Activated CD4-positive, alpha-beta T cell treated with anti-CD3 and anti-CD28 coated beads, Interleukin-2, amount 10 ng/mL, durations not matched to agents 24 days and 14 days (primary cell): ENCODE data around the gene SUGCT. TPM values are rescaled to one million over a fixed set of nuclear protein-coding genes. Genes with fewer than 3 reads are reported as not detected.

Experiments
- DNase-seq: peaks from one replicate; pipeline ENCODE4 v3.0.0; 2022
- H3K27ac Mint-ChIP-seq: one replicate; pipeline ENCODE4 v1.8.0; 2022; ENCODE audit warnings: mild to moderate bottlenecking, mixed read lengths
- H3K27me3 Mint-ChIP-seq: one replicate; pipeline ENCODE4 v1.8.0; 2022; ENCODE audit warnings: mixed read lengths
- H3K36me3 Mint-ChIP-seq: one replicate; pipeline ENCODE4 v1.8.0; 2022; ENCODE audit warnings: low read depth, mild to moderate bottlenecking, mixed read lengths
- H3K4me1 Mint-ChIP-seq: one replicate; pipeline ENCODE4 v1.8.0; 2021; ENCODE audit warnings: mixed read lengths
- H3K4me3 Mint-ChIP-seq: one replicate; pipeline ENCODE4 v1.8.0; 2022; ENCODE audit warnings: mild to moderate bottlenecking, moderate library complexity, mixed read lengths
- H3K9me3 Mint-ChIP-seq: one replicate; pipeline ENCODE4 v1.8.0; 2021; ENCODE audit warnings: mixed read lengths
- intact Hi-C: fragments of 100-400 bp; cut with micrococcal nuclease; formaldehyde crosslinking; loops from one replicate; pipeline ENCODE4 v1.15.1; 2023
- total RNA-seq: library from RNA; stranded (reverse); gene quantifications from 2 replicates; pipeline ENCODE4 v1.2.3, GENCODE V29; 2022

SUGCT gene
- total RNA-seq, 1 donor from 2014 or later, result 0.91 TPM

DNA sequence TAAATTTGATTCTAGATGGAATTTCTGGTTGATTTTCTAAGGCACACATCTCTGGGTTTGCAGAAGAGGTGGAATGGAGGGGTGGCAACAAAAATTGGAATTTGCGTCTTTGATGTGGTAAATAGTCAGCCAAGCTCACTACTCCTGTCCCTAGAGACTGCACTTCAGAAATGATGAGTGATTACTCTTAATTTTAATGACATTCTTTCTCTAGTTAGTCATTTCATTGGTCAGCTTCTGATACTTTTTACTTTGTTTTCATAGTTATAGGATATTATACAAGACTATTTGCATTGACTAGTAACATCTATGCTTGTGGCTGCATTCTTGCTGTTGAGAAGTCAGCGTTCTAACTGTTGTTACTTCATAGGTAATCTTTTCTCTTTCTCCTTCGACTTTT, 658.3 kb downstream of the SUGCT start:
- Mint-ChIP-seq H3K27ac (no peak overlapping the region), H3K36me3 (no peaks in the 10 kb centered on the region), H3K4me1 (no peaks in the 10 kb centered on the region), H3K27me3 (no peaks in the 10 kb centered on the region), H3K9me3 (no peaks in the 10 kb centered on the region), H3K4me3 (no peak overlapping the region)
- intact Hi-C loops, result no loop called here
- no peak for DNase-seq

DNA sequence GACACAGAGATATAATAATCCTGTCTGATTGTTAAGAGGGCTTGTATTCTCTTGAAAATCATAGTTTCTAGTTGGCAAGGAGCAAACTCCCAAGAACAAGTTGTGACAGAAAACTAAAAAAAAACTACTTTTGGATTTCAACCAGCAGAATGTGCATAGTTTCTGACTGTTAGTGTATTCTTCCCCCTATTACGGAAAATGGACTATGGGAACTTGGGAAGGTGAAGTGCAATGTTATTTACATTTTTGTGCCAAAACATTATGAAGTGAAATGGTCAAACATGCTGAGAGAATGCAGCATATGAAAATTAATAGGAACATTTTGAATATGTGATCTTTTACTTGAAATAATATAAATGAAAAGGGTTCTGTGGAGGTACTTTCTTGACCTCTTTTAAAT, 660.8 kb downstream of the SUGCT start:
- no peak for DNase-seq
- Mint-ChIP-seq H3K27ac (no peak overlapping the region), H3K27me3 (no peaks in the 10 kb centered on the region), H3K9me3 (no peaks in the 10 kb centered on the region), H3K36me3 (no peaks in the 10 kb centered on the region), H3K4me3 (no peak overlapping the region), H3K4me1 (no peaks in the 10 kb centered on the region)
- intact Hi-C loops, result no loop called here

DNA sequence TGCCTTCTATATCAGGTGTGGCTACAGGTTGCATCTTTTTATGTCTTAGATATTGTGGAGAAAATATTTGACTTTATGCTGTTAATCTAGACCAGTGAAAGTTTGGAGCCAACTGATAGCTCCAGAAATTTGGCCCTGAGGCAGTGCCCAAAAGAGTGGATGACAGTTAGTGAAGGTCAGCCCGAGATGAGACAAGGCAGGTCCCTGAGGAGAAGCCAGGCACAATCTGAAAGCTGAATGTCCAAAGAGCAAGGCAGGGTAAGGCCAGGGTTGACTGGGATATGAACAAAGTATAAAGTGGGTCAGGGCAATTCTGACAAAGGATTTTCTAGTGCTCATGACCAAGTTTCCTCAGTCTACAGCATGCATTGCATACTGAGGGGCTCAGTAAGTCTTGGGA, 661.9 kb downstream of the SUGCT start:
- intact Hi-C loops, result no loop called here
- Mint-ChIP-seq H3K9me3 (no peaks in the 10 kb centered on the region), H3K4me1 (no peaks in the 10 kb centered on the region), H3K27ac (no peak overlapping the region), H3K4me3 (no peak overlapping the region), H3K27me3 (no peaks in the 10 kb centered on the region), H3K36me3 (no peaks in the 10 kb centered on the region)
- no peak for DNase-seq

DNA sequence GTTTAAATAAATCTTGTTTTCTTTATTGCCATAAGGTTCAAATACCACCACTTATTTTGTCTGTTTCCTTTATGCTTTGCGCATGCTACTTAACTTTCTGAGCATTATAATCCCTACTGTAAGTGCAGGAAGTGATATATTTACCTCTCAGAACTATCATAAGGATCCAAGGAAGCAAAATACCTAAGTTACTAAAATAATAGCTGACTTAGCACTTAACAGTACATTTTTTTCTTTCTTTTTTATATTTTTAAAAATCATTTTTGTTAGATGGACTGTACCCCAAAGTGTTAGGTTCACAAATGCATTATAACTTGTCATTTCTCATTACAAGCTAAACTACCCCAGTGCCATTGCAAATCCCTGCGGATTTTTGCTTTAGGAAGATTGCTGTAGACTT, 663.8 kb downstream of the SUGCT start:
- no peaks in the 10 kb centered on the region for H3K27me3 Mint-ChIP-seq
- intact Hi-C loops, result no loop called here
- H3K27ac Mint-ChIP-seq, result no peak overlapping the region
- no peak overlapping the region for H3K4me3 Mint-ChIP-seq
- H3K36me3 Mint-ChIP-seq, result no peaks in the 10 kb centered on the region
- DNase-seq, result no peak
- H3K9me3 Mint-ChIP-seq, result no peaks in the 10 kb centered on the region
- no peaks in the 10 kb centered on the region for H3K4me1 Mint-ChIP-seq

DNA sequence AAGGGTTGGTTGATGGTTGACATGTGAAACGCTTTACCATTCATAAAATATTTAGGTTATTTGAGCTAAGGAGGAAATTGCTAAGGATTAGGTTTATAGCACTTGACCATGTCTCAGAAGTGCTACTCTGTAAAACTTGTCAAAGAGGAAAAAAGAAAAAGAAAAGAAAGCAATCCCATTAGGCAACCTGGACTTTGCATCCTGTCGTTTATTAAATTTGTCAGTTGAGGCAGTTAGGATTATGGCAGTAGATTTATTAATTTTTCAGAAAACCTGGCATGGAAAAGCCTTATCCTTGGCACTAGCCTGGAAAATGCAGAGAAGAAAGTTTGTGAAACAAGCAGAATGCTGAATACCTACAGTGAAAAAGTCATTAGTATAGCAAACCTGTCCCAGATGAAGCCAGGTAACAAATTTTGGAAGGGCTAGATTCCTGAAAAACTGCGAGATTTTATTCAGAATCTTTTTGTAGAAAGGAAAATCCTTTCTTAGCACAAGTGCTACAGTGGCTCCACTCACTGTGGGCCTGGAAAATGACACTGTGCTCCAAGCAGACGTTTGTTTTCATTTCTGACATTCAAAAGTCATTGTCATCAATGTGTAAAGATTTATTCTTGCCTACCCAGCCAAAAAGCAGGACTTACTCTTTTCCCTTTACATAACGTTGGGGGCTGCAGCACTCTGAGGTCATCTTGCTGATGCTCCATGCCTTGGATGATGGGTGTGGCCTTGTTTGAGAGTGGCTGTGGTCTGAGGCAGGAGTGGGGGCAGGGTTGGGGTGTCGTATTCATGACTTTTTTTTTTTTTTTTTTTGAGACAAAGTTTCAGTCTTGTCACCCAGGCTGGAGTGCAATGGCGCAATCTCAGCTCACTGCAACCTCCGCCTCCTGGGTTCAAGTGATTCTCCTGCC, 664.9 kb downstream of the SUGCT start:
- H3K27me3 Mint-ChIP-seq, result no peaks in the 10 kb centered on the region
- no peak overlapping the region for H3K27ac Mint-ChIP-seq
- H3K9me3 Mint-ChIP-seq, result no peaks in the 10 kb centered on the region
- intact Hi-C loops, result no loop called here
- H3K4me3 Mint-ChIP-seq, result no peak overlapping the region
- no peak for DNase-seq
- H3K36me3 Mint-ChIP-seq, result no peaks in the 10 kb centered on the region
- H3K4me1 Mint-ChIP-seq, result no peaks in the 10 kb centered on the region

DNA sequence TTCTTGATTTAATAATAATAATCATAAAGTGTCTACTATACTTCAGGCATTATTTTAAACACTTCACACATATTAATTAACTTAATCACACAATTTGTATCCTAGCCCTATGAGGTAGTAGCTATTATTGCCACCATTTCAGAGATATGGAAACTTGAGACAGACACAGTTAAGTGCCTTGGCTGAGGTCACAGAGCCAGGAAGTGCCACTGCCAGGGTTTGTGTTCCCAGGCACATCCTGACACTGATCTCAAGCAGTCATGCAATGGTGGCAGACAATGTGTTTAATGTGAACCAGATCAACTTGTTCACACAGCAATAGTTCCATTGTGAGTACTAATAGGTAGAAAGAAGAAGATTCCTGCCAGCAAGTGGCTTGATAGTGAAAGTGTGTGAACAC, 666.0 kb downstream of the SUGCT start:
- Mint-ChIP-seq H3K27ac (no peak overlapping the region), H3K9me3 (no peaks in the 10 kb centered on the region), H3K4me3 (no peak overlapping the region), H3K27me3 (no peaks in the 10 kb centered on the region), H3K4me1 (no peaks in the 10 kb centered on the region), H3K36me3 (no peaks in the 10 kb centered on the region)
- DNase-seq, result no peak
- intact Hi-C loops, result no loop called here

DNA sequence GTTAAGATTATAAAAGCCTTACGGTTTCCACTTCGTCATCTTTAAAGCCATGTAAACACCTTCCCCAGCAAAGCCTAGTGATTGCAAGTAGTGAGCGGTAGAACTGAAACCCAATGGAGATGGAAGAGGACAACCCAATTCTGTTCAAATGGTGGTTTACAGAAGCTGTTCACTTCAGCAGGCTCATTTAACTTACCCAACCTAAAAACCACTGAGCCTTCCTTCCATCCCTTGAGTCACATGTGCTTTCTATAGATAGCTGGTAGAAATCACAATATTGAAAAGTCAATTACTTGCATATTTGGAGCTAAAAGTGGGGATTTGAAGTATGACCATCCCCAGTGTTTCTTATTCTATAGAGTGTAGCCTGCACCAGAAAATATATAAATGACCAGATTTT, 667.7 kb downstream of the SUGCT start:
- H3K27ac Mint-ChIP-seq, result no peak overlapping the region

DNA sequence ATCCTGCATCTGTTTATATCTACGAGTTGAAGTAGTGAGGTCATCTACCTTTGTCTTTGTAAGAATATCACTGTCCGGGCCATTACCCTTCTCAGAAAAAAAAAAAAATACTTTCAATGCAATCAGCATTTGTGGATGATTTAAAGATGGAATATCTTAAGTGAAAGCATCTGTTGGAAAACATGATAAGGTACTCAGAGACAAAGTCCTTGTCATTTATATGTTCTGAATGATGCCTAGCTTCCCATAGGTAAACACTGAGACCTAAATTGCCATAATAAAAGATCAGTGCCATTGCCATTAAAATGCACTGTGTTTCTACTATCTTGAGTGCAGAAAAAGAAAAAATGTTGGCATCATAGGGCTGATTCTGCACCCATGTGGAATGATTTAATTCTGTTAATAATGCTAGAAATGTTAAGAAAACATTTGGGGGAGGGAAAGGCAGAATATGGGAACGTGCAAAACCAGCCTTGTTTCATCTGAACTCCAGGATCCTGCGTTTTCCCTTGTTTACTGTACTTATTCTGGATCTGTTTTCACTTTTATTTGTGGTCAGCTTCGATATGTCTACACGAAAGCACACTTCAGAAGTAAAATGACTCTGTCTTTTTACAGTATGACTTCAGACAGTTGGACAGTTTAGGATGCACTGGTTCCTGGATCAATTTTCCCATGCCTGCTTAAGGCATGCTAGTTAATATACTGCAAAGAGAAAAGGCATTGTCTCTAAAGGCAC, 669.8 kb downstream of the SUGCT start:
- no peaks in the 10 kb centered on the region for H3K36me3 Mint-ChIP-seq
- DNase-seq, result no peak
- no peak overlapping the region for H3K4me3 Mint-ChIP-seq
- intact Hi-C loops, result no loop called here
- no peaks in the 10 kb centered on the region for H3K27me3 Mint-ChIP-seq
- no peaks in the 10 kb centered on the region for H3K4me1 Mint-ChIP-seq
- no peaks in the 10 kb centered on the region for H3K9me3 Mint-ChIP-seq
- H3K27ac Mint-ChIP-seq, result no peak overlapping the region

More for the DNA sequence above, 667.7 kb downstream of the SUGCT start:
- Mint-ChIP-seq H3K36me3 (no peaks in the 10 kb centered on the region), H3K4me1 (no peaks in the 10 kb centered on the region), H3K9me3 (no peaks in the 10 kb centered on the region), H3K4me3 (no peak overlapping the region), H3K27me3 (no peaks in the 10 kb centered on the region)
- intact Hi-C loops, result no loop called here
- DNase-seq, result no peak

DNA sequence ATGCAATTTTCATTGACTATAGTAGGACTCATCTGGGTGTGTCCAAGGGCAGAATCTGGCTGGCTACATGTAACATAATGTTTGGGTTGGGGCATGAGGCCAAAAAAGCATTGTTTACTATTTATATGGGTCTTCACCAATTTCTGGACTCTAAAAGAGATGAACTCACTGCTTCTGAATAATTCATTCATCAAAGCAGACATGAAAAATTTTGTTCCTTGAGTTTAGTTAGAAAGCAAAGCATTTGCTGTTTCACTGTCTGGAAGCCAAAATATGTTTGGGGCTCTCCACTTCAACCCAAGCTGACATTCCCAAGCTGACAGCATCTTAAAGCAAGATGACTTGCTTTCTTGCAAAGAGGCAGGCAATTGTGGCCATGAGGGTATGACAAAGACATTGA, 670.6 kb downstream of the SUGCT start:
- no peak overlapping the region for H3K4me3 Mint-ChIP-seq
- H3K27ac Mint-ChIP-seq, result no peak overlapping the region
- H3K36me3 Mint-ChIP-seq, result no peaks in the 10 kb centered on the region
- H3K4me1 Mint-ChIP-seq, result no peaks in the 10 kb centered on the region
- DNase-seq, result no peak
- H3K27me3 Mint-ChIP-seq, result no peaks in the 10 kb centered on the region
- intact Hi-C loops, result no loop called here
- no peaks in the 10 kb centered on the region for H3K9me3 Mint-ChIP-seq

DNA sequence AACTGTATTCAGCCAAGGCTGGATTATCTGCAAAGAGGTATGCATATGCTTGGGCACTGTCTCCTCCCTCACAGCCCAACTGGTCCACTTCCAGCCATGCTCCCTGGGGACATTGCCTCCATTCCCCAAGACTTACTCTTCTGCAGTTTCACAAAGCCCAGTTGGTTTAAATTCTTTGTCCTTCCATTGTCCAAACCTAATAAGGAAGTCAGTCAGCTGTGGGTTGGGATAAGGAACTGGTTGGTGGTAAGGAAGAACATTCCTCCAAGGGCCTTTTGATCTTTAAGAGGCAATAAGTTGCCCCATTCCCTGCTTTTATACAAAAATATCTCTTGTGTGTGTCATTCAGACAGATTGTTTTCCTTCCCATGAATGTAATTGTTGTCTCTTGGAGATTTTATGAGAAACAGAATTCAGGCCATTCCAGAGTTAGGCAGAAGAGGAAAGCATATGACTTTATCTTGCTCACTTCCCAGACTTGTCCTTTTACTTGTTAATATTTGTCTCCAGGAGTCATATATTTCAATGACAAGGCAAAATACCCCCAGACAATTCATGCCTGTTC, 673.7 kb downstream of the SUGCT start:
- DNase-seq, result no peak
- Mint-ChIP-seq H3K9me3 (no peaks in the 10 kb centered on the region), H3K4me3 (no peak overlapping the region), H3K4me1 (no peaks in the 10 kb centered on the region), H3K27me3 (no peaks in the 10 kb centered on the region), H3K27ac (no peak overlapping the region), H3K36me3 (no peaks in the 10 kb centered on the region)
- intact Hi-C loops, result no loop called here

DNA sequence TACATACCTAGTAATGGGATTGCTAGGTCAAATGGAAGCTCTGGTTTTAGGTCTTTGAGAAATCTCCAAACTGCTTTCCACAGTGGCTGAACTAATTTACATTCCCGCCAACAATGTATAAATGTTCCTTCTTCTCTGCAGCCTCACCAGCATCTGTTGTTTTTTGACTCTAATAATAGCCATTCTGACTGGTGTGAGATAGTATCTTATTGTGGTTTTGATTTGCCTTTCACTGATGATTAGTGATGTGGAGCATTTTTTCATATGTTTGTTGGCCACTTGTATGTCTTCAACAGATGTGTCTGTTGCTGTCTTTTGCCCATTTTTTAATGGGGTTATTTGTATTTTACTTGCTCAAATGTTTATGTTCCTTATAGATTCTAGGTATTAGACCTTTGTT, 675.5 kb downstream of the SUGCT start:
- Mint-ChIP-seq H3K9me3 (no peaks in the 10 kb centered on the region), H3K27me3 (no peaks in the 10 kb centered on the region), H3K4me1 (no peaks in the 10 kb centered on the region), H3K36me3 (no peaks in the 10 kb centered on the region), H3K4me3 (no peak overlapping the region), H3K27ac (no peak overlapping the region)
- no peak for DNase-seq
- intact Hi-C loops, result no loop called here

DNA sequence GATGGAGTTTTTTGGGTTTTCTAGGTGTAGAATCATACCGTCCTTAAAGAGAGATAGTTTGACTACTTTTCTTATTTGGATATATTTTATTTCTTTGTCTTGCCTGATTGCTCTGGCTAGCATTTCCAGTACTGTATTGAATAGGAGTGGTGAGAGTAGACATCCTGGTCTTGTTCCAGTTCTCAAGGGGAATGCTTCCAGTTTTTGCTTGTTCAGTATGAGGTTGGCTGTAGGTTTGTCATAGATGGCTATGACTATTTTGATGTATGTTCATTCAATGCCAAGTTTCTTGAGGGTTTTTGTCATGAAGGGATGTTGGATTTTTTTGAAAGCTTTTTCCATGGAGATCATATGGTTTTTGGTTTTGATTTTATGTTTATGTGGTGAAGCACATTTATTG, 676.9 kb downstream of the SUGCT start:
- no peak for DNase-seq
- intact Hi-C loops, result no loop called here
- Mint-ChIP-seq H3K4me1 (no peaks in the 10 kb centered on the region), H3K9me3 (no peaks in the 10 kb centered on the region), H3K36me3 (no peaks in the 10 kb centered on the region), H3K27ac (no peak overlapping the region), H3K27me3 (no peaks in the 10 kb centered on the region), H3K4me3 (no peak overlapping the region)

DNA sequence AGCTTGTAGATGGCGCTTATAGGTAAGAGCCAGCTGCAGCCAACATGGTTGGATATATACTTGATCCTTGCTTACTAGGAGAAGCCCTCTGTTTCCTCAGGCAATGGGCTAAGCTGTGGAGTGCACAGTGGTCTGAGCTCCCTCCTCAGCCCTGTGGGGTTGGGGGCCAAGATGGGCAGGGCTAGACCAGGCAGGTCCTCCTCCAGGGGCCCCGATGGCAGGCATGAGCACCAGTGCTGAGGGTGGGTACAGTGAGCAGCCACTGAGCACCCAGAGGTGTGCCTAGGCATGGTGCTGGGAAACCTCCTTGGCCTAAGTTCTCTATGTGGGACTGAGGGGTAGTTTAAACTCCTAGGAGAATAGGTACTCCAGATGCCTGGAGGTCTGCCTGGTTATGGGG, 680.2 kb downstream of the SUGCT start:
- Mint-ChIP-seq H3K4me3 (no peak overlapping the region), H3K4me1 (no peaks in the 10 kb centered on the region), H3K9me3 (peaks cover 7% of the 10 kb centered on the region), H3K27ac (no peak overlapping the region), H3K36me3 (no peaks in the 10 kb centered on the region), H3K27me3 (no peaks in the 10 kb centered on the region)
- intact Hi-C loops, result no loop called here
- no peak for DNase-seq

DNA sequence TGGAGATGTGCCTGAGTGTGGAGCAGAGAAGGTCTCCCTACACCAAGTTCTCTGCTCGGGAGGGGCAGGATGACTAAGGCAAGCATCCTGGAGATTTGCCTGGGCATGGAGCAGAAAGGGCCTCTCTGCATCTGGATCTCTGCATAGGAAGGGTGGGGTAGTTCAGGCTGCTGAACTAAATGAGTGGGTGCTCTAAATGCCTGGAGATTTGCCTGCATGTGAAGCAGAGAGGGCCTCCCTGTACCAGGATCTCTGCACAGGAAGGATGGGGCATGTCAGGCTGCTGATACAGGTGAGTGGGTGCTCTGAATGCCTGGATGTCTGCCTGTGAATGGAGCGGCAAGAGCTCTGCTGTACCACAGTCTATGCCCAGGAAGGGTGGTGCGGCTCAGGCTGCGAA, 680.7 kb downstream of the SUGCT start:
- no peaks in the 10 kb centered on the region for H3K36me3 Mint-ChIP-seq
- H3K27ac Mint-ChIP-seq, result no peak overlapping the region
- DNase-seq, result no peak
- intact Hi-C loops, result no loop called here
- H3K4me3 Mint-ChIP-seq, result no peak overlapping the region
- H3K27me3 Mint-ChIP-seq, result no peaks in the 10 kb centered on the region
- no peaks in the 10 kb centered on the region for H3K4me1 Mint-ChIP-seq
- peaks cover 7% of the 10 kb centered on the region for H3K9me3 Mint-ChIP-seq
